ENCODE results near the gene TTC28. TPM values are rescaled to one million over a fixed set of nuclear protein-coding genes. Genes with fewer than 3 reads are reported as not detected.
A peak's percentile ranks its signal among the peaks of the same experiment; 100 is the strongest.

TTC28 gene
- total and polyA plus RNA-seq, 2 donors (not counting 3 experiments of a cell fraction or from before 2014, with no cell fraction given) = 16.5 to 51.1 TPM

- BruUV-seq (replicated peaks) = no TSS peak
- POLR2A ChIA-PET = no interaction called here
- H3K9me3 ChIP-seq (replicated peaks; ENCODE audit: control insufficient read depth, insufficient read depth, low read length) = no peaks in the 10 kb centered on the region
- peak overlapping the region; percentile 4 for H3K27ac ChIP-seq (ENCODE audit: insufficient read depth, low read depth, low read length)
- no peaks in the 10 kb centered on the region for H3K9me1 ChIP-seq (replicated peaks; ENCODE audit: control insufficient read depth, extremely low read depth, insufficient read depth, low read length)
- peak overlapping the region; percentile 95 for H3K4me2 ChIP-seq (ENCODE audit: insufficient read depth, low read length)
- H3K27me3 ChIP-seq (ENCODE audit: control insufficient read depth in 2 of 2, insufficient read depth in 2 of 2, low read length in 2 of 2) = no peaks in the 10 kb centered on the region
- peak overlapping the region; percentile 28 to 74 (median 46) for H3K4me3 ChIP-seq (replicated peaks in 1 of 3; ENCODE audit: insufficient read depth in 1 of 3, low read depth in 1 of 3, low read length in 3 of 3)
- FAIRE-seq = peak; percentile 90
- H3K9ac ChIP-seq (replicated peaks; ENCODE audit: extremely low read depth, insufficient read depth, low read length) = peak overlapping the region; percentile 56
- TF ChIP-seq EZH2 (IDR thresholded peaks at IDR 0.05; ENCODE audit: borderline replicate concordance, low read depth, low read length, severe bottlenecking) = no peak
- TF ChIP-seq POLR2AphosphoS5 (IDR thresholded peaks at IDR 0.05; ENCODE audit: insufficient read depth, low read depth, low read length) = no peak
- no peak for TF ChIP-seq POLR2A (IDR thresholded peaks at IDR 0.05; ENCODE audit: low read depth, low read length)
- TF ChIP-seq CTCF (IDR thresholded peaks at IDR 0.05; ENCODE audit: extremely low read depth in 1 of 2, insufficient read depth in 1 of 2, low read depth in 1 of 2, low read length in 2 of 2) = no peak
- TF ChIP-seq JUN (IDR thresholded peaks at IDR 0.05; ENCODE audit: borderline replicate concordance, insufficient read depth, insufficient read length, low read depth) = no peak
- no peak for TF ChIP-seq MAX (IDR thresholded peaks at IDR 0.05; ENCODE audit: insufficient read depth, insufficient read length)
- TF ChIP-seq FOS (IDR thresholded peaks at IDR 0.05; ENCODE audit: borderline replicate concordance, insufficient read depth, low read length) = no peak
- no peak for TF ChIP-seq MYC (IDR thresholded peaks at IDR 0.05; ENCODE audit: low read depth, low read length)
- TF ChIP-seq GATA2 (IDR thresholded peaks at IDR 0.05; ENCODE audit: insufficient read depth, insufficient read length, low read depth, low read length) = no peak
- peak; percentile 80 for DNase-seq (ENCODE audit: low read depth, low spot score)
- intact Hi-C loops (cut with micrococcal nuclease) = loop anchor here (1.0 to 2.0 kb wide), 3 partner anchors 191 to 423 kb away; no protein-coding TSS in a partner anchor
- CTCF ChIA-PET = interaction anchor here (1.3 to 3.3 kb wide), 5 partner anchors 9 to 424 kb away, joined by 3 to 20 read pairs (median 6); no protein-coding TSS in a partner anchor
- peaks cover 25% of the 10 kb centered on the region for H3K4me1 ChIP-seq (ENCODE audit: control insufficient read depth, extremely low read depth, insufficient read depth, low read length)
- peaks cover 3% of the 10 kb centered on the region for H4K20me1 ChIP-seq (replicated peaks; ENCODE audit: control insufficient read depth, extremely low read depth, insufficient read depth, low read length)
- H3K36me3 ChIP-seq (ENCODE audit: control insufficient read depth in 2 of 2, extremely low read depth in 1 of 2, insufficient read depth in 2 of 2, low read length in 2 of 2) = no peaks in the 10 kb centered on the region
- peak overlapping the region; percentile 11 for H2AFZ ChIP-seq (ENCODE audit: low read depth, low read length)
- H3K79me2 ChIP-seq (ENCODE audit: control insufficient read depth, insufficient read depth, low read length) = no peaks in the 10 kb centered on the region
- dilution Hi-C loops (cut with MboI; ENCODE audit: extremely low pct_ligation_motif_present, low sequenced_read_pairs) = no loop called here
Observed at GRCh38 chr22:28443526-28443876, 236.1 kb downstream of the TTC28 start.

All from endothelial cell of umbilical vein (primary cell).